ENCODE results near the gene IGFL4.

IGFL4 gene

DNA sequence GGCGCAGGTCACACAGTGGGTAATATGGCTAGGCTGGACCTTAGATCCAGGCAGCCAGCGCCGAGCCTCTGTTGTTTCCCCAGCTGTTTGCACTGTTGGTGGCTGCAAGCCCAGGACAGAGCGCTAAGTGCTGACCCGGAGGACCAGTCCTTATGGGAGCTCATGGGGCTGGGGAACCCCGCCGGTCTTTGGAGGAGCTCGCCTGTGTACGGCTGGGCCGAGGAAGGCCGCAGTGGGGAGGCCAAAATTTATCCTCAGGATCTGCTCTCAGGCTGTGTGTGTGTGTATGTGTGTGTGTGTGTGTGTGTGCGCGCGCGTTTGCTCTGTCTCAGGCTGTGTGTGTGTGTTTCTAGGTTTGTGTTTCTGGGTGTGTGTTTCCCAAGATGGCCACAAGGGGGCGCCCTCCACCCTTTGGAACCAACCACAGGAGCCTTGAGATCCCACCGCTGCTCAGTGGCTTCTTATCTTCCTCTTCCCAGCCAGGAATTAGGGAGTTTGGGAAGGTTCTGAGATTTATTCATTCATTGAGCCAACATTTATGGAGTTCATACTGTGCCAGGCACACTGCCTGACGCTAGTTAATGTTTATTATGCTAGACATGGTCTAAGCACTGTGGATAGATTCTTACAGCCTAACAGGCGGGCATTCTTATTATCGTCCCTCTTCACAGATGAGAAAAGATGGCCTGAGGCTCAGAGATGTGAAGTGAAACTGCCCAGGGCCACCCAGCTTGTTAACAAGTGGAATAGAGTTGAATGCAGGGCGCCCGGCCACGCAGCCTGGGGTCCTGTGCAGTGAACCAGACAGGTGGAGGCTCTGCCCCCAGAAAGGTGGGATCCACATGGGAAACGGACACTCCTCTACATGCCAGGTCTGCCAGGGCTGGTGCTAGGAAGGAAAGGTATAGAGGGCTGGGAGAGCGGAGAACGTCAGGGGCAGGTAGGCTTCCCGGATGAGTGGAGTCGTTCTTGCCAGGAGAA lies 31.0 kb downstream of the IGFL4 start:
- H3K4me3 ChIP-seq (ENCODE audit: low read depth, low read length), result no peak overlapping the region
- TF ChIP-seq, protein P1, sequence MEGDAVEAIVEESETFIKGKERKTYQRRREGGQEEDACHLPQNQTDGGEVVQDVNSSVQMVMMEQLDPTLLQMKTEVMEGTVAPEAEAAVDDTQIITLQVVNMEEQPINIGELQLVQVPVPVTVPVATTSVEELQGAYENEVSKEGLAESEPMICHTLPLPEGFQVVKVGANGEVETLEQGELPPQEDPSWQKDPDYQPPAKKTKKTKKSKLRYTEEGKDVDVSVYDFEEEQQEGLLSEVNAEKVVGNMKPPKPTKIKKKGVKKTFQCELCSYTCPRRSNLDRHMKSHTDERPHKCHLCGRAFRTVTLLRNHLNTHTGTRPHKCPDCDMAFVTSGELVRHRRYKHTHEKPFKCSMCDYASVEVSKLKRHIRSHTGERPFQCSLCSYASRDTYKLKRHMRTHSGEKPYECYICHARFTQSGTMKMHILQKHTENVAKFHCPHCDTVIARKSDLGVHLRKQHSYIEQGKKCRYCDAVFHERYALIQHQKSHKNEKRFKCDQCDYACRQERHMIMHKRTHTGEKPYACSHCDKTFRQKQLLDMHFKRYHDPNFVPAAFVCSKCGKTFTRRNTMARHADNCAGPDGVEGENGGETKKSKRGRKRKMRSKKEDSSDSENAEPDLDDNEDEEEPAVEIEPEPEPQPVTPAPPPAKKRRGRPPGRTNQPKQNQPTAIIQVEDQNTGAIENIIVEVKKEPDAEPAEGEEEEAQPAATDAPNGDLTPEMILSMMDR (IDR thresholded peaks at IDR 0.05; ENCODE audit: insufficient read depth, low read length, missing control alignments), result peak; percentile 86
- ChIA-PET POLR2A (no interaction called here), CTCF (interaction anchor here (0.6 to 4.2 kb wide), 23 partner anchors 10 to 272 kb away, joined by 3 to 39 read pairs (median 5); partner anchors contain the start of genes CCDC61, IGFL4, MYPOP and PGLYRP1)
- no peak for DNase-seq (ENCODE audit: low read depth, low spot score)

DNA sequence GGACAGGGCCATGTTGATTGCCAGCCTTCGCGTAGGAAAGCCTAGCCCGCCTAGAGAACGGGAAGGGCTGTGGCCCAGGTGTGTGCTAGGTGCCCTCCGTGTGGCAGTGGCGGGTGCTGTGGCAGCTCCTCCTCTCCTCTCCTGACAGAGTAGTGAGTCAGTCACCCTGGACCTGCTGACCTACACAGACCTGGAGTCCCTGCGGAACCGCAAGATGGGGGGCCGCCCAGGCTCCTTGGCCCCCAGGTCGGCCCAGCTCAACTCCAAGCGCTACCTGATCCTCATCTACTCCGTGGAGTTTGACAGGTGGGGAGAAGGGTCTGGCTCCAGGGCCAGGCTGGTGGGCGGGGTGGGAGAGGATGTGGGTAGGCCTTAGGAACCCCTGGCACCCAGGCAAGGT lies 34.4 kb downstream of the IGFL4 start:
- CTCF ChIA-PET, result interaction anchor here (0.8 to 2.6 kb wide), 5 partner anchors 11 to 189 kb away, joined by 3 to 14 read pairs (median 6); no protein-coding TSS in a partner anchor

DNA sequence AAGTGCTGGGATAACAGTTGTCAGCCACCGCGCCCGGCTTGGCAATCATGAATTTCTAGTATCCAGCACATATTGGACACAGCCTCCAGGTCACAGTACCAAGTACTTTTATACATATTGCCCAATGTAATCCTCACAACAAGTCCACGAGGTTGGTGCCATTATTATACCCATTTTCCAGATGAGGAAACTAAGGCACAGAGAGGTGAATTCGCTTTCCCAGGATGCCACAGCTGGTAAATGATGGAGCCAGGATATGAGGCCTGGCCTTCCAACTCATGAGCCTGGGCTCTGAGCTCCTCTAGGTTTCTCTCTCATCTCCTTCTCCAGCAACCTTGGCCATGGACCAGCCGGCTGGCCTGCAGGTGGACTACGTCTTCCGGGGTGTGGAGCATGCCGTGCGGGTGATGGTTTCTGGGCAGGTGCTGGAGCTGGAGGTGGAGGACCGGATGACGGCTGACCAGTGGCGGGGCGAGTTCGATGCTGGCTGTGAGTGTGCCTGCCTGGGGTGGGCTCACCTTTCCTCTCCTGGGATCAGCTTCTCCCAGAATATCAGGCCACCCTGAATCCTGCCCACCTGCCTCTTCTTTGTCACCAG lies 38.0 kb downstream of the IGFL4 start:
- no peak for DNase-seq (ENCODE audit: low read depth, low spot score)
- CTCF ChIA-PET, result interaction anchor here (1.1 to 2.9 kb wide), 5 partner anchors 14 to 186 kb away, joined by 3 to 15 read pairs (median 4); no protein-coding TSS in a partner anchor
- TF ChIP-seq, protein P1 (IDR thresholded peaks at IDR 0.05; ENCODE audit: insufficient read depth, low read length, missing control alignments), result no peak
- POLR2A ChIA-PET, result interaction anchor here (1.4 kb wide), 1 partner anchor 139 kb away, joined by 3 read pairs; no protein-coding TSS in a partner anchor
- no peak overlapping the region for H3K4me3 ChIP-seq (ENCODE audit: low read depth, low read length)

More for the DNA sequence above, 34.4 kb downstream of the IGFL4 start:
- no peak overlapping the region for H3K4me3 ChIP-seq (ENCODE audit: low read depth, low read length)
- TF ChIP-seq, protein P1 (IDR thresholded peaks at IDR 0.05; ENCODE audit: insufficient read depth, low read length, missing control alignments), result no peak
- POLR2A ChIA-PET, result no interaction called here
- no peak for DNase-seq (ENCODE audit: low read depth, low spot score)

DNA sequence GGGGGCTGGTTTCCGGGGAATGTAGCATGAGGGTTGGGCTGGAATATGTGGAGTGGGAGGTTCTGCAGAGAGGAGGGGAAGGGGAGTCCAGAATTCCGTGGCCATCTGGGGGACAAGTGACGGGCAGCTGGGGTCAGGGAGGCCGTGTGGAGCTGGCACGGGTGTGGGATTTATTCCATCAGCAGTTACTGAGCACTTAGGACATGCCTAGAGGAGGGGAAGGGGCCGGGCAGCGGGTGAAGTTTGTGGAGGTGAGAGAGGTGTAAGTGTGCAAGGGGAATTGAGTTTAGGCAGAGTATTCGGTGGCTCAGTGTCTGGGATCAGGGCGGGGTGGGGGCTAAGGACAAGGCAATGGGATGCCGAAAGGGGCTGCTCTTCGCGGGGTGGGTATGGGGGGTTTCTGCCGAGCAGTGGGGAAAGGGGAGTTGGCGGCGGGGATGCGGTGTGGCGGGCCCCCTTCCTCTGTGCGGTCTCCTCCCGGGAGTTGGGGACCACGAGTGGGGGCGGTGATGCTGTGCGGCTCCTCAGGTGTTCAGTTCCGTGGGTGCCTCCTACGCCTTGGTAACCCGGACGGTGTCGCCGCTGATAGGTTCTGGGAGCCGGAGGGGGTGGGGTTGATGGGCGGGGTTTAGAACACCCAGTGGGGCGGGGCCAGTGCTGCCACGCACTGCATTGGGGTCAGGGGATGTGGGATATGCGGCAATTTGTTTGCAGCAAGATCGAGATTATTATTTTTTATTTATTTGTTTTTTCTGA lies 40.1 kb downstream of the IGFL4 start:
- peak overlapping the region; percentile 6; the same call in 1 of the 2 replicates for H3K4me3 ChIP-seq (ENCODE audit: low read depth, low read length)
- ChIA-PET POLR2A (no interaction called here), CTCF (interaction anchor here (1.2 to 4.8 kb wide), 4 partner anchors 10 to 29 kb away, joined by 3 to 32 read pairs (median 11); no protein-coding TSS in a partner anchor)
- TF ChIP-seq, protein P1 (IDR thresholded peaks at IDR 0.05; ENCODE audit: insufficient read depth, low read length, missing control alignments), result no peak
- DNase-seq (ENCODE audit: low read depth, low spot score), result no peak

DNA sequence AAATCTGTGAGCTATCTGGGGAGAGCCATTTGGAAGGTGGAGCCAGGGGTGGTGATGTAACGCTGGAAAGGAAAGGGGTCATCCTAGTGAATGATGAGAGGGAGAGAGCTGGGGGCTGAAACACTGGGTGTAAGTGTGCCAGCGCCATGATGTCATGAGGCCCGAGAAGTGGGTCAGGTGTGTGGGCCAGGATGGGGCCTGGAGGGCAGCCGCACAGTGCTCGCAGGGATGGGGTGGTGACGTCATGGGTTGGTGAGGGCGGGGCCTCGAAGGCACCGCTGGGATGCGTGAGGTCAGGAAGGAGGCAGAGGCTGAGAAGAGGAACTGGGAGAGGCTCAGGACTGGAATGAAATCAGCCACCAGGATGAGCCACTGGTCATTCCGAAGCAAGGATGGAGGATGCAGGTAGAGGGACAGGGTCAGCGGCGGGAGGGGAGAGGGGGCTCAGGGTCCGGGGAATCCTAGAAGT lies 41.1 kb downstream of the IGFL4 start:
- DNase-seq (ENCODE audit: low read depth, low spot score), result no peak
- ChIA-PET CTCF (interaction anchor here (0.8 to 4.8 kb wide), 5 partner anchors 11 to 272 kb away, joined by 3 to 32 read pairs (median 4); no protein-coding TSS in a partner anchor), POLR2A (no interaction called here)
- TF ChIP-seq, protein P1 (IDR thresholded peaks at IDR 0.05; ENCODE audit: insufficient read depth, low read length, missing control alignments), result no peak
- H3K4me3 ChIP-seq (ENCODE audit: low read depth, low read length), result peak overlapping the region; percentile 6; the same call in 1 of the 2 replicates
